Activated CD4-positive, alpha-beta T cell treated with anti-CD3 and anti-CD28 coated beads, Interleukin-2, amount 50 U/mL, for 24 hours (primary cell): Measurements from ENCODE around the gene RMI2.
A peak's percentile ranks its signal among the peaks of the same experiment; 100 is the strongest.

Source experiments
- DNase-seq, 2 donors: peaks; one replicate each; pipeline ENCODE4 v3.0.0-alpha.2; 2020; ENCODE audit warnings: low read depth in 1 of 2, low spot score in 1 of 2

The RMI2 gene

DNA sequence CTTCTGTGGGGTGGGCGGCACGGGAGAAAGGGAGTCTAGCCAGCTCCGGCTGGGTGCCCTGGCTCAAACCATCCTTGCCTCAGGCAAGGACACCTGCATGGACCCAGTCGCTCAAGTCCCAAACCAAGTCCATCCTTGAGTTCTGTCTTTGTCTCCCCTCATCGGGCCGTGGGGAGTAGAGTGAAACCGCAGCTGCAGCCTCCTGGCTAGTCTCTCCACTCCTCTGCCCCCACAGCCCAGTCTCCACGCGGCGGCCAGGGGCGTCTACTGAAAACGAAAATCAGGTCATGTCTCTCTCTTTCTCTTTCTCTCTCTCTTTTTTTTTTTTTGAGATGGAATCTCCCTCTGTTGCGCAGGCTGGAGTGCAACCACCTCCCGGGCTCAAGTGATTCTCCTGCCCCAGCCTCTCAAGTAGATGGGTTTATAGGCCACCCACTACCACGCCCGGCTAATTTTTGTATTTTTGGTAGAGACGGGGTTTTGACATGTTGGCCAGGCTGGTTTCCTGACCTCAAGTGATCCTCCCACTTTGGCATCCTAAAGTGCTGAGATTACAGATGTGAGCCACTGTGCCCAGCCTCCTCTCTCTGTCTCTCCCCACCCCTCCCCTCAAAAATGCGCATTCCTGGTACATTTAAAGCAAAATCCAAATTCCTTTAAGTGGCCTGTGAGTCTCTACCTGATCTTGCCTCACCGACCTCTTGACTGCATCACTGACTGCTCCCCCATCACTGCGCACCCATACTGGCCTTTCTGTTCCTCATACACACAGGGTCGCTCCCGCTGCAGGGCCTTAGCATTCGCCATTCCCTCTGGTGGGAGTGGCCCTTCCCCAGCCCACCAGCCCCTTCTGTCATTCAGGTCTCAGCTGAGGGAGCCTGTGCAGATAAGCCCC lies 17.7 kb upstream of the RMI2 start:
- no peak for DNase-seq

- DNase-seq = peak in 1 of 2 donors; percentile 47
Observed at GRCh38 chr16:11328172-11329070, 16.8 kb upstream of the RMI2 start.

- no peak for DNase-seq
Observed at GRCh38 chr16:11329071-11329491, 16.2 kb upstream of the RMI2 start.

DNA sequence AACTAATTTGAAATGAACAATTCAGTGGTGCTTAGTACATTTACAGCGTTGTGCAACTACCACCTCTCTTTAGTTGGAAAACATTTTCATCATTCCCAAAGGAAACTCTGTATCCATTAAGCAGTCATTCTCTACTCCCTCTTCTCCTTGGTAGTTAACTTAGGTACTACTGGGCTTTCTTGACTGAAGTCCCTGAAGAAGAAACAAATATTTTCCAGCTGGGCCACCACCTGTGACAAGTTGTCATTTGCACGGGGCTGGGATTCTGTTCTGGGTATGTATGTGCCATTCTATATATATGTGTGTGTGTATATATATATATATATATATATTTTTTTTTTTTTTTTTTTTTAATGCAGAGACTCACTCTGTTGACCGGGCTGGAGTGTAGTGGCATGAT lies 15.4 kb upstream of the RMI2 start:
- DNase-seq = no peak

GRCh38 chr16:11330526-11331237 lies 14.6 kb upstream of the RMI2 start:
- DNase-seq = no peak

- DNase-seq = no peak
Observed at GRCh38 chr16:11331967-11332366, 13.3 kb upstream of the RMI2 start.

- no peak for DNase-seq
Observed at GRCh38 chr16:11333010-11333409, 12.2 kb upstream of the RMI2 start.

DNA sequence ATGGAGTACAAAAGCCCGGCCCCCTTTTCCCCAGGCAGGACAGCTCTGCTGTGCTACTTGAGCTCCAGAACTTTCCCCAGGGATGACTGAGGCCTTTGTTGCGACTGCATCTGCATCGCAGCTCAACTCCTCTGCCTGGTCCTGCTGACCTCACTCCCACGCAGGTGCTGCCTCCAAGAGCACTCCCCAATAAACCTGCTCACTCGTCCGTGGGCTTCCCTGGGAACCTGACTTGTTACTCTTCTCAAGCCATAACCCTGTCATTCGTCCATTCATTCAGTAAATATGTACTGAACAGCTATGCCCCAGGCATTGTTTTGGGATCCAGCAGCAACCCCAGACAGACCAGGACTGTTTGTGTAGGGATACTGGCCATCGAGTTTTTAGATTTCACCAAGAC lies 11.6 kb upstream of the RMI2 start:
- no peak for DNase-seq

GRCh38 chr16:11334831-11335404 lies 10.3 kb upstream of the RMI2 start:
- DNase-seq = no peak

- no peak for DNase-seq
Observed at GRCh38 chr16:11339075-11339474, 6.2 kb upstream of the RMI2 start.

DNA sequence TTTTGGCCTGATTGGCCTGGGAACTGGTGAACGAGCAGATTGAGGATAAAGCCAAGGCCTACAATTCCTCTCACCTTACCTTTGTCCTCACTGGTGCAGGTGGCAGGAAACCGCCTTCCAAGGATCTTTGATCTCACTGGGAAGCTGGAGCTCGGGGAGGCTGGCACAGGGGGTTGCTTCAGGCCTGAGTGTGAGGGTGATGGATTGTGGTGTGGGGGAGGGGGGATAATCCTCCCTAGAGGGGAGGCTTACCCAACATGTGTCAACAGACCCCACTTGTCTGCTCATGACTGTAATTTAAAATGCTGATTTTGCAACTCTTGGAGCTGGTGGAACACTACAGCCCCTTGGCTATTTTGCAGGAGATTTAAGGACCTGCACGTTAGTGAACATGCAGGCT lies 4.5 kb upstream of the RMI2 start:
- no peak for DNase-seq

GRCh38 chr16:11341371-11341770 lies 3.9 kb upstream of the RMI2 start:
- DNase-seq = no peak

- no peak for DNase-seq
Observed at GRCh38 chr16:11342021-11342855, 3.0 kb upstream of the RMI2 start.

GRCh38 chr16:11346700-11347319 lies 1.6 kb downstream of the RMI2 start:
- no peak for DNase-seq

DNA sequence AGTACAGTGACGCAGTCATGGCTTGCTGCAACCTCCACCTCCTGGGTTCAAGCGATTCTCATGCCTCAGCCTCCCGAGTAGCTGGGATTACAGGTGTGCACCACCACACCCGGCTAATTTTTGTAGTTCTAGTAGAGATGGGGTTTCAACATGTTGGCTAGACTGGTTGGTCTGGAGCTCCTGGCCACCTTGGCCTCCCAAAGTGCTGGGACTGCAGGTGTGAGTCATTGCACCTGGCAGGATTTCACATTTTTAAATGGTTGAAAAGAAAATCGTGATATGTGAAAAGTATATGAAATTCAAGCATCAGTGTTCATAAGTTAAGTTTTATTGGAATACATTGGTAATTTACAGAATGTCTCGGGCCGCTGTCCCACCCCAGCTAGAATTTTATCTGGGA lies 2.6 kb downstream of the RMI2 start:
- DNase-seq = no peak

DNA sequence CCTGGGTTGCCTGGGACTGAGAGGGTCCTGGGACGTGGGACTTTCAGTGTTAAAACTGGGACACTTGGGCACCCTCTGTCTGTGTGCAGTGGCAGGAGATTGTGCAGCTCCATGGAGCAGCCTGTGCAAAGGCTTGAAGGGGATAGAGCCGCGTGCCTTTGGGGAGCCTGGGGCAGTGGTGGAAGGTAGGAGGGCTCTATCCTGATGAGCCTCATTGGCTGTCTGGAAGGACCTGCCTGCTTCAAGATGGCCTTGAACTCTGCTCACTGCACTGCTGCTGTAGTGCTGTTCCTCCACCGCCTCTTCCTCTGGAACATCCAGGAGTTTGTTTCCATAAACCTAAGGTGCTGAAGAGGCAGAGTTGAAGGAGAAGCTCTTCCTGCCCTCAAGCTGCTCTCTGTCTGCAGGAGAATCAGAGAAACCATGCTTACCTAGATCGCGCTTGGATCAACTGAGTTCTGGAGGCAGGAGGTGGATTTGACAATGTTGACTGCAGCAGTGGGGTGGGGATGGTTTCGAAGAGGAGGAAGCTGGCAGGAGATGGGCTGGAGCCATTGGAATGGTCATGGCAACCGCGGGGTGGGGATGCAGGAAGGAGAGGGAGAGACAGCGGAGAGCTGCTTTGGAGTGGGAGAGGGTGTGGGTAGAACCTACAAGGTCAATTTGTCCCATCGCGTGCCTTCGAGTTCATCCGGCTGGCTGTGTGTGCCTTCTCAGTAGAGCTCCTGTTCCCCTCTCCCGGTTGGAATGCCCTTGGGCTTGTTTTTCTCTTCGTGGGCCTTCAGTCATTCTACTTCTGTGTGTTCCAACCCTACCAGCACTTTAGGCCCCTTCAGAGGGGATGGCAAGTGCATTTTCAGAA lies 3.7 kb downstream of the RMI2 start:
- no peak for DNase-seq

GRCh38 chr16:11349599-11350276 lies 4.5 kb downstream of the RMI2 start:
- no peak for DNase-seq

- no peak for DNase-seq
Observed at GRCh38 chr16:11350519-11350918, 5.3 kb downstream of the RMI2 start.
